ENCODE measurements around the gene CS. TPM values are rescaled to one million over a fixed set of nuclear protein-coding genes. Genes with fewer than 3 reads are reported as not detected.
A peak's percentile ranks its signal among the peaks of the same experiment; 100 is the strongest.
"Not testable (repeated sequence)": the region's sequence is repeated elsewhere in the genome, so short reads cannot be mapped to it uniquely, and the experiment has no call there.

Gene CS
- total and polyA plus RNA-seq, 4 experiments from 2014 or later, result 73.1 to 136 (median 116) TPM

DNA sequence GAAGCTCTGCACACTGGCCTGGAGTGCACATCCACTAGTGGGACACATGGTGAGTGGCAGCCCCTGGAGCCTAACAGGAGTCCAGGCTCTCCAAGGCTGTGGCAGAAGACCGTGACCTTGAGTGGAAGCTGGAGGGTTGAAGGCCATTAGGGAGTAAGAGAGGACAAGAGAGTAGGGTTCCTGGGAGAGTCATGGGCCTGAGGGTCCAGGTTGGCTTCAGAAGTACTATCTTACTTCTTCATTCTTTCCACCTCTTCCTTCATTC lies 39.0 kb upstream of the CS start:
- H3K4me1 Mint-ChIP-seq, result peaks cover 23 to 64% (median 35%) of the 10 kb centered on the region in 4 donors
- POLR2A ChIA-PET (ENCODE audit: partially characterized antibody), result interaction anchor here (0.5 to 14.4 kb wide), 23 partner anchors 10 to 773 kb away, joined by 3 to 264 read pairs (median 7); partner anchors contain the start of genes ANKRD52, APOF, CNPY2 and COQ10A
- peaks cover 50% of the 10 kb centered on the region for H3K4me1 ChIP-seq (ENCODE audit: insufficient read depth, low read length)

DNA sequence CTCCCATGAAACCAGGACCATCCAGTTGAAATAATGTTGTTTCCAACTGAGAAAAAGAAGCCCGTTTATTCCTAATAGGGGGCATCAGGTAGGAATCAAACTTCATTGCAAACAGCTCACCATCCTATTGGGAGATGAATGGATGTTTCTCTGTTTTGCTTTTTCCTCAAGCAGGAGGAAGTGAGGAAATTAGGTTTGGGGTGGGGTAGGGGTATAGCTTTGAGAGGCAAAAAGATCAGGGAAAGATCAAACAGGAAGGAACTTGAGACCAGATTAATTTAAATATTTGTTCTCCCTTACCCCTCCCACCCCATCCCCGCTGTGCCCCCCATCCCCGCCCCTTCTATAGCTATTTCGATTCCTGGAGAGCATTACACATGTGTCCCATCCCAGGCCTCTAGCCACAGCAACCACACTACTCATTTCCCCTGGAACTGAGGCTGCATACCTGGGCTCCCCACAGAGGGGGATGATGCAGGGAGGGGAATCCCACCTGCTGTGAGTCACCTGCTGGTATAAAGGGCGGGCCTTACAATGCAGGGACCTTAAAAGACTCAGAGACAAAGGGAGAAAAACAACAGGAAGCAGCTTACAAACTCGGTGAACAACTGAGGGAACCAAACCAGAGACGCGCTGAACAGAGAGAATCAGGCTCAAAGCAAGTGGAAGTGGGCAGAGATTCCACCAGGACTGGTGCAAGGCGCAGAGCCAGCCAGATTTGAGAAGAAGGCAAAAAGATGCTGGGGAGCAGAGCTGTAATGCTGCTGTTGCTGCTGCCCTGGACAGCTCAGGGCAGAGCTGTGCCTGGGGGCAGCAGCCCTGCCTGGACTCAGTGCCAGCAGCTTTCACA lies 38.4 kb upstream of the CS start, which contains the start of gene IL23A:
Gene IL23A, plus strand, starts transcription at position 577 of the 850 bp plus-strand sequence. Its CDS starts 161 bp downstream, at position 738.
- Mint-ChIP-seq H3K9me3 (peaks cover 0 to 5% (median 0%) of the 10 kb centered on the region in 8 donors), H3K36me3 (peaks cover 13 to 38% of the 10 kb centered on the region in 2 donors), H3K27ac (peak within 1 kb of the TSS; percentile 87 to 100 (median 99)), H3K4me1 (peaks cover 24 to 69% (median 38%) of the 10 kb centered on the region in 4 donors), H3K4me3 (peak within 1 kb of the TSS; percentile 88 to 100 (median 96)), H3K27me3 (peaks cover 0 to 2% of the 10 kb centered on the region in 2 donors)
- CTCF ChIA-PET (ENCODE audit: partially characterized antibody), result interaction anchor here (1.3 to 3.4 kb wide), 8 partner anchors 10 to 298 kb away, joined by 3 to 35 read pairs (median 10); partner anchors contain the start of genes CNPY2, STAT2 and ZC3H10
- H3K27ac ChIP-seq (ENCODE audit: low read depth, low read length), result peak within 1 kb of the TSS; percentile 89
- intact Hi-C loops (cut with micrococcal nuclease), result loop anchor here (1.0 kb wide), 4 partner anchors 22 to 111 kb away; partner anchors contain the start of genes CS, STAT2 and TIMELESS
- peaks cover 10% of the 10 kb centered on the region for H3K36me3 ChIP-seq (ENCODE audit: insufficient read depth, low read length)
- H3K9me3 ChIP-seq (ENCODE audit: control insufficient read depth in 1 of 2, low read length in 2 of 2), result no peaks in the 10 kb centered on the region
- H3K4me3 ChIP-seq (ENCODE audit: low read length in 2 of 2), result peak within 1 kb of the TSS; percentile 65 to 90
- no peaks in the 10 kb centered on the region for H3K27me3 ChIP-seq (ENCODE audit: insufficient read depth, low read length)
- peaks cover 50% of the 10 kb centered on the region for H3K4me1 ChIP-seq (ENCODE audit: insufficient read depth, low read length)
- peak; percentile 80 to 98 (median 84) for DNase-seq
- POLR2A ChIA-PET (ENCODE audit: partially characterized antibody), result interaction anchor here (0.8 to 14.4 kb wide), 25 partner anchors 10 to 774 kb away, joined by 3 to 264 read pairs (median 7); partner anchors contain the start of genes ANKRD52, APOF, CNPY2 and COQ10A

More for the DNA sequence above, 39.0 kb upstream of the CS start:
- Histone ChIP-seq H3K36me3 (ENCODE audit: insufficient read depth, low read length) (peaks cover 15% of the 10 kb centered on the region), H3K27me3 (ENCODE audit: insufficient read depth, low read length) (no peaks in the 10 kb centered on the region), H3K4me3 (ENCODE audit: low read length in 2 of 2) (peak overlapping the region; percentile 65 to 90), H3K27ac (ENCODE audit: low read depth, low read length) (peak overlapping the region; percentile 89), H3K9me3 (ENCODE audit: control insufficient read depth in 1 of 2, low read length in 2 of 2) (no peaks in the 10 kb centered on the region)
- CTCF ChIA-PET (ENCODE audit: partially characterized antibody), result interaction anchor here (1.3 to 3.4 kb wide), 7 partner anchors 9 to 297 kb away, joined by 3 to 35 read pairs (median 10); partner anchors contain the start of genes CNPY2 and STAT2
- Mint-ChIP-seq H3K36me3 (peaks cover 19 to 38% of the 10 kb centered on the region in 2 donors), H3K4me3 (peak overlapping the region; percentile 88 to 100 (median 96)), H3K27ac (peak overlapping the region; percentile 87 to 100 (median 99)), H3K9me3 (peaks cover 0 to 2% (median 0%) of the 10 kb centered on the region in 8 donors), H3K27me3 (no peaks in the 10 kb centered on the region)
- intact Hi-C loops (cut with micrococcal nuclease), result no loop called here
- no peak for DNase-seq

DNA sequence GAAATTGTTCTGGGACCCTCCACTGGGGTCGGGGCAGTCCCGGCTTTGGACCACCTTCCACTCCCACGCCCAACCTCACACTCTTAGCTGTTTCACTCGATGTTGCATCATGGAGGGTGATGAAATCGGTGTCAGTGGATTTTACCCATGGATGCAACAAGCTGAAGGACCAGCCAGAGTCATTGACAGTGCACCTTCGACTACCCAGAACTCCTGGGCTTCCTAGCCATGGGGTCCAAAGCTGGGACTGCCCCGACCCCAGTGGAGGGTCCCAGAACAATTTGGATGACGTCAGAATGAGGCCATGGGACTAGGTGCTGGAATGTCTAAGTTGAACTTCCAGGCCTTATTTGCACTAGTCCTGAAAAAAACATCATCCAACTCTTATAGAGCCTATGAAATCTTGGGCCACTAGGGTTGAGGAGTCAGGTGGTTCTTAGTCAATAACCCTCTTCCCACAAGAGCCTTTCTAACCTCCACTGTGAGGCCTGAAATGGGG lies 37.7 kb upstream of the CS start:
- Histone ChIP-seq H3K36me3 (ENCODE audit: insufficient read depth, low read length) (peaks cover 2% of the 10 kb centered on the region), H3K9me3 (ENCODE audit: control insufficient read depth in 1 of 2, low read length in 2 of 2) (no peaks in the 10 kb centered on the region), H3K27ac (ENCODE audit: low read depth, low read length) (peak overlapping the region; percentile 89), H3K27me3 (ENCODE audit: insufficient read depth, low read length) (no peaks in the 10 kb centered on the region), H3K4me1 (ENCODE audit: insufficient read depth, low read length) (peaks cover 57% of the 10 kb centered on the region), H3K4me3 (ENCODE audit: low read length in 2 of 2) (no peak overlapping the region)
- H3K9me3 Mint-ChIP-seq, result peaks cover 0 to 3% (median 0%) of the 10 kb centered on the region in 8 donors
- peaks cover 28 to 72% (median 44%) of the 10 kb centered on the region in 4 donors for H3K4me1 Mint-ChIP-seq
- DNase-seq, result no peak
- intact Hi-C loops (cut with micrococcal nuclease), result loop anchor here (1.0 kb wide), 4 partner anchors 22 to 111 kb away; partner anchors contain the start of genes CS, STAT2 and TIMELESS
- peak overlapping the region in 6 of 8 donors; percentile 39 to 100 (median 97) for H3K4me3 Mint-ChIP-seq
- CTCF ChIA-PET (ENCODE audit: partially characterized antibody), result interaction anchor here (1.5 to 3.4 kb wide), 7 partner anchors 10 to 219 kb away, joined by 4 to 35 read pairs (median 10); partner anchors contain the start of genes CNPY2, STAT2 and ZC3H10
- POLR2A ChIA-PET (ENCODE audit: partially characterized antibody), result interaction anchor here (0.8 to 14.4 kb wide), 23 partner anchors 9 to 774 kb away, joined by 3 to 264 read pairs (median 7); partner anchors contain the start of genes ANKRD52, APOF, CNPY2 and COQ10A
- H3K27ac Mint-ChIP-seq, result peak overlapping the region; percentile 87 to 100 (median 99)
- peaks cover 7 to 32% of the 10 kb centered on the region in 2 donors for H3K36me3 Mint-ChIP-seq
- H3K27me3 Mint-ChIP-seq, result peaks cover 0 to 2% of the 10 kb centered on the region in 2 donors

DNA sequence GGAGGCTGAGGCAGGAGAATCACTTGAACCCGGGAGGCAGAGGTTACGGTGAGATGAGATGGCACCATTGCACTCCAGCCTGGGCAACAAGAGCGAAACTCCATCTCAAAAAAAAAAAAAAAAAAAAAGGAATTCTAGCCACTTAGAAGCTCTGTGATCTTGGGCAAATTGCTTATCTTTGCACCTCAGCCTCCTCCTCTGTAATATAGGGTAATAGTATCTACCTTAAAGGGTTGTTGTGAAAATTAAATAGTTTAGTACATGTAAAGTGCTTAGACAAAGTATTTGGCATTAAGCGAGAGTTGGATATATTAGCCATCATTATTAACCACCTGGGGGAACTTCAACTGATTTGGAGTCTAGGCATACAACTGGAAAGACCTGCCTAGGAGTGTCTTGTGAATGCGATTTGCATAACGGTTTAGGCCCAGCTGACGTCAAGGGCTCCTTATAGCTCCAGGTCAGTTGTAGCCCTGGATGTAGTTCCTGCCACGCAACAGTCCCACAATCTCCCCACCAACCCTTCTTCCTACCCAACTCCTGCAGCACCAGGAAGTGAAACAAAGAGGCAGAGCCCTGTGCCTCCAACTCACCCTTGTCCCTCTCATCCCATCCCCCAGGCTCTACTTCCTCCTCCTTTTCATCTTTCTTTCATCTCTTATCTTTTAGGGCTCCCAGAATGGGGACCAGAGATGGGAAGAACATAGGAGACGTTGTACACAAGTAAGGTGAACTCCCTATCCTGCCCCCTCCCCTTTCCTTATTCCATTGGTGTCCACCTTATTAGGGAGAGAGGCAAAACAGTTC lies 36.4 kb upstream of the CS start:
- peaks cover 0 to 3% (median 0%) of the 10 kb centered on the region in 8 donors for H3K9me3 Mint-ChIP-seq
- Histone ChIP-seq H3K9me3 (ENCODE audit: control insufficient read depth in 1 of 2, low read length in 2 of 2) (no peaks in the 10 kb centered on the region), H3K27ac (ENCODE audit: low read depth, low read length) (no peak overlapping the region), H3K36me3 (ENCODE audit: insufficient read depth, low read length) (no peaks in the 10 kb centered on the region), H3K4me1 (ENCODE audit: insufficient read depth, low read length) (peaks cover 62% of the 10 kb centered on the region), H3K27me3 (ENCODE audit: insufficient read depth, low read length) (no peaks in the 10 kb centered on the region), H3K4me3 (ENCODE audit: low read length in 2 of 2) (no peak overlapping the region)
- H3K27ac Mint-ChIP-seq, result peak overlapping the region; percentile 47 to 94 (median 87)
- ChIA-PET POLR2A (ENCODE audit: partially characterized antibody) (interaction anchor here (0.9 to 14.4 kb wide), 4 partner anchors 21 to 233 kb away, joined by 3 to 264 read pairs (median 59); partner anchors contain the start of genes APOF, CNPY2, PA2G4 and STAT2), CTCF (ENCODE audit: partially characterized antibody) (interaction anchor here (2.2 to 4.1 kb wide), 3 partner anchors 20 to 128 kb away, joined by 9 to 23 read pairs (median 15); partner anchors contain the start of genes CNPY2 and STAT2)
- H3K4me1 Mint-ChIP-seq, result peaks cover 32 to 74% (median 47%) of the 10 kb centered on the region in 4 donors
- H3K4me3 Mint-ChIP-seq, result peak overlapping the region in 3 of 8 donors; percentile 3 to 41 (median 40)
- intact Hi-C loops (cut with micrococcal nuclease), result no loop called here
- no peak for DNase-seq
- peaks cover 7 to 28% of the 10 kb centered on the region in 2 donors for H3K36me3 Mint-ChIP-seq
- H3K27me3 Mint-ChIP-seq, result peaks cover 0 to 2% of the 10 kb centered on the region in 2 donors

DNA sequence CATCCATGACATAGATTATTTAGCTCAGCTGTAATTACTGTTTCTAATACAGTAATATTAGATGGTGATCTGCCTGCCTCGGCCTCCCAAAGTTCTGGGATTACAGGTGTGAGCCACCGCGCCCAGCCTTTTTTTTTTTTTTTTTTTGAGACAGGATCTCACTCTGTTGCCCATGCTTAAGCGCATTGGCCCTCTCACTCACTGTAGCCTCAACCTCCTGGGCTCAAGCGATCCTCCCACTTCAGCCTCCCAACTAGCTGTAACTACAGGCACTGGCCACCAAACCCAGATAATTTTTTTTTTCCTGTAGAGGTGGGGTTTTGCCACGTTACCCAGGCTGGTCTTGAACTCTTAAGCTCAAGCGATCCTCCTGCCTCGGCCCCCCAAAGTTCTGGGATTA lies 35.4 kb upstream of the CS start:
- H3K27me3 Mint-ChIP-seq; H3K4me3 Mint-ChIP-seq; intact Hi-C loops (cut with micrococcal nuclease); H3K4me3 ChIP-seq (ENCODE audit: low read length in 2 of 2); H3K27ac ChIP-seq (ENCODE audit: low read depth, low read length); DNase-seq; H3K9me3 ChIP-seq (ENCODE audit: control insufficient read depth in 1 of 2, low read length in 2 of 2); H3K9me3 Mint-ChIP-seq; H3K36me3 ChIP-seq (ENCODE audit: insufficient read depth, low read length); H3K27me3 ChIP-seq (ENCODE audit: insufficient read depth, low read length): not testable (repeated sequence)
- peak overlapping the region in 4 of 7 donors; percentile 37 to 100 (median 100) for H3K27ac Mint-ChIP-seq
- POLR2A ChIA-PET (ENCODE audit: partially characterized antibody), result interaction anchor here (0.6 to 14.4 kb wide), 4 partner anchors 11 to 128 kb away, joined by 3 to 264 read pairs (median 60); partner anchors contain the start of genes APOF, CNPY2 and STAT2
- CTCF ChIA-PET (ENCODE audit: partially characterized antibody), result interaction anchor here (0.7 to 4.1 kb wide), 5 partner anchors 11 to 330 kb away, joined by 3 to 23 read pairs (median 3); partner anchors contain the start of gene STAT2
- peaks cover 33 to 67% (median 44%) of the 10 kb centered on the region in 4 donors for H3K4me1 Mint-ChIP-seq
- H3K4me1 ChIP-seq (ENCODE audit: insufficient read depth, low read length), result peaks cover 53% of the 10 kb centered on the region
- H3K36me3 Mint-ChIP-seq, result peaks cover 11 to 26% of the 10 kb centered on the region in 2 donors

DNA sequence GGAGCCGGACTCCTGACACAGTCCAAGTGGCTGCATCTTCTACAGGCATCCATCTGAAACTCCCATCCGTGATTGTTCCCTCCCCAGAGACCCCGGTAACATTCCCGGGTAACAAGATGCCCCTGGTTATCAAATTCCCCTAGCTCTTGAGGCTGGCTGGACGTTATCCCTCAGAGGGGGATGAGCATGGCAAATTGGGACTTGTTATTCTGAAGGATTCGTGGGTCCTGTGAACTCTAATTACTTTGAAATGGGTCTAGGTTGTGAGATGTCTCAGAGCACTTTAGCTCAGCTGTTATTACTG lies 34.3 kb upstream of the CS start:
- H3K4me1 Mint-ChIP-seq, result peaks cover 28 to 56% (median 35%) of the 10 kb centered on the region in 4 donors
- intact Hi-C loops (cut with micrococcal nuclease), result loop anchor here (1.0 kb wide), 5 partner anchors 26 to 134 kb away; partner anchors contain the start of genes CS, SPRYD4, STAT2 and TIMELESS
- H3K27ac Mint-ChIP-seq, result peak overlapping the region; percentile 99 to 100 (median 100)
- DNase-seq, result no peak
- CTCF ChIA-PET (ENCODE audit: partially characterized antibody), result interaction anchor here (1.0 to 4.1 kb wide), 6 partner anchors 10 to 129 kb away, joined by 3 to 24 read pairs (median 4); partner anchors contain the start of genes CNPY2 and STAT2
- peaks cover 0 to 2% of the 10 kb centered on the region in 2 donors for H3K27me3 Mint-ChIP-seq
- H3K36me3 Mint-ChIP-seq, result peaks cover 13 to 22% of the 10 kb centered on the region in 2 donors
- POLR2A ChIA-PET (ENCODE audit: partially characterized antibody), result interaction anchor here (1.3 to 14.4 kb wide), 9 partner anchors 9 to 361 kb away, joined by 5 to 264 read pairs (median 9); partner anchors contain the start of genes APOF, CNPY2, RAB5B and RNF41
- H3K4me3 ChIP-seq (ENCODE audit: low read length in 2 of 2), result peak overlapping the region; percentile 69 to 83
- peaks cover 0 to 3% (median 0%) of the 10 kb centered on the region in 8 donors for H3K9me3 Mint-ChIP-seq
- peaks cover 42% of the 10 kb centered on the region for H3K4me1 ChIP-seq (ENCODE audit: insufficient read depth, low read length)
- peak overlapping the region; percentile 99 for H3K27ac ChIP-seq (ENCODE audit: low read depth, low read length)
- H3K27me3 ChIP-seq (ENCODE audit: insufficient read depth, low read length), result no peaks in the 10 kb centered on the region
- peak overlapping the region; percentile 89 to 99 (median 94) for H3K4me3 Mint-ChIP-seq
- H3K9me3 ChIP-seq (ENCODE audit: control insufficient read depth in 1 of 2, low read length in 2 of 2), result no peaks in the 10 kb centered on the region
- H3K36me3 ChIP-seq (ENCODE audit: insufficient read depth, low read length), result no peaks in the 10 kb centered on the region

All from CD4-positive, alpha-beta memory T cell (primary cell).